GM23338 (cell line): ENCODE data around the gene EXD3. TPM values are rescaled to one million over a fixed set of nuclear protein-coding genes. Genes with fewer than 3 reads are reported as not detected.

Experiments
- ATAC-seq: fragments of 200-7000 bp; cut with Tn5 transposase; 3 replicates; pipeline ENCODE4 v1.9.1; 2020
- DNase-seq: peaks from one replicate; pipeline ENCODE4 v3.0.0-alpha.2; 2015; ENCODE audit warnings: low spot score
- H2AFZ ChIP-seq: fragments of 200-600 bp; sonication (generic); 2 replicates; pipeline ENCODE4 v1.8.0; 2016; ENCODE audit warnings: antibody characterized with exemption, mild to moderate bottlenecking, moderate library complexity
- H3F3A ChIP-seq: fragments of 200-600 bp; sonication (generic); replicated peaks from 2 replicates; pipeline ENCODE4 v1.8.0; 2017; ENCODE audit warnings: antibody characterized with exemption, mixed run types, low read depth
- H3K27ac ChIP-seq: fragments of 200-600 bp; sonication (generic); 2 replicates; pipeline ENCODE4 v1.6.1; 2016; ENCODE audit warnings: low read depth
- H3K27me3 ChIP-seq: fragments of 200-600 bp; sonication (generic); 2 replicates; pipeline ENCODE4 v1.8.0; 2016; ENCODE audit warnings: mild to moderate bottlenecking, mixed run types, moderate library complexity; ENCODE audit not compliant: insufficient read depth
- H3K36me3 ChIP-seq: fragments of 200-600 bp; sonication (generic); 2 replicates; pipeline ENCODE4 v1.8.0; 2016; ENCODE audit warnings: mild to moderate bottlenecking; ENCODE audit not compliant: insufficient read depth
- H3K4me1 ChIP-seq: fragments of 200-600 bp; sonication (generic); 2 replicates; pipeline ENCODE4 v1.8.0; 2016; ENCODE audit warnings: mild to moderate bottlenecking, moderate library complexity; ENCODE audit not compliant: insufficient read depth
- H3K4me2 ChIP-seq: fragments of 200-600 bp; sonication (generic); 2 replicates; pipeline ENCODE4 v1.7.1; 2017; ENCODE audit warnings: mixed run types
- H3K4me3 ChIP-seq: fragments of 200-600 bp; sonication (generic); 2 replicates; pipeline ENCODE4 v1.6.1; 2016; ENCODE audit warnings: mixed run types
- H3K79me2 ChIP-seq: fragments of 200-600 bp; sonication (generic); replicated peaks from 2 replicates; pipeline ENCODE4 v1.8.0; 2017; ENCODE audit warnings: mild to moderate bottlenecking; ENCODE audit not compliant: insufficient read depth
- H3K9me2 ChIP-seq: fragments of 200-600 bp; sonication (generic); 2 replicates; pipeline ENCODE4 v1.8.0; 2017; ENCODE audit not compliant: insufficient read depth
- H4K20me1 ChIP-seq: fragments of 200-600 bp; sonication (generic); replicated peaks from 2 replicates; pipeline ENCODE4 v1.8.0; 2017; ENCODE audit warnings: mild to moderate bottlenecking; ENCODE audit not compliant: insufficient read depth
- H3K27ac Mint-ChIP-seq: 2 replicates; pipeline ENCODE4 v1.8.0; 2020; ENCODE audit warnings: inconsistent platforms, mild to moderate bottlenecking, moderate library complexity, mixed read lengths
- H3K27me3 Mint-ChIP-seq: 3 replicates; pipeline ENCODE4 v1.8.0; 2022; ENCODE audit warnings: low read depth, mild to moderate bottlenecking, moderate library complexity, mixed read lengths, inconsistent platforms; ENCODE audit not compliant: insufficient read depth, poor library complexity
- H3K36me3 Mint-ChIP-seq: 3 replicates; pipeline ENCODE4 v1.8.0; 2021; ENCODE audit warnings: low read depth, mild to moderate bottlenecking, inconsistent platforms, moderate library complexity, mixed read lengths
- H3K4me1 Mint-ChIP-seq: 3 replicates; pipeline ENCODE4 v1.8.0; 2020; ENCODE audit warnings: mild to moderate bottlenecking, inconsistent platforms, mixed read lengths
- H3K4me3 Mint-ChIP-seq: 3 replicates; pipeline ENCODE4 v1.8.0; 2021; ENCODE audit warnings: moderate library complexity, mild to moderate bottlenecking, inconsistent platforms, mixed read lengths
- H3K9me3 Mint-ChIP-seq: 3 replicates; pipeline ENCODE4 v1.8.0; 2020; ENCODE audit warnings: moderate library complexity, mild to moderate bottlenecking, inconsistent platforms, mixed read lengths
- CTCF ChIP-seq, 2 experiments: fragments of 200-600 bp in 1 of 2; sonication (generic) in 1 of 2; conservative IDR thresholded peaks; 2 replicates each; pipeline versions ENCODE4 v1.5.1 to v1.6.1; 2016 to 2017; ENCODE audit warnings: antibody characterized with exemption in 2 of 2, low read depth in 2 of 2, mild to moderate bottlenecking in 2 of 2, moderate library complexity in 1 of 2
- JUNB ChIP-seq: IDR thresholded peaks from one replicate; pipeline ENCODE4 v1.6.1; 2016; ENCODE audit warnings: antibody characterized with exemption; ENCODE audit not compliant: unreplicated experiment
- ZNF114 ChIP-seq: fragments of 250-450 bp; sonication (Bioruptor Pico); IDR thresholded peaks from 2 replicates; pipeline ENCODE4 v1.5.0; 2020; ENCODE audit warnings: mild to moderate bottlenecking, moderate library complexity
- polyA plus RNA-seq: library from polyadenylated mRNA; unstranded; fragments of >200 nt; fragmentation: Nextera tagmentation; extraction: Ambion mirVana; gene quantifications from 2 replicates; pipeline ENCODE4 v1.2.1, GENCODE V29; 2016
- total RNA-seq: library from RNA; depleted of rRNA; stranded (reverse); fragments of >200 nt; shearing (Covaris generic); gene quantifications from 2 replicates; pipeline ENCODE4 v1.2.3, GENCODE V29; 2014
- TF ChIP-seq, protein P1 (sequence below): fragments of 250-450 bp; sonication (Bioruptor Pico); IDR thresholded peaks from 2 replicates; pipeline ENCODE4 v1.5.0; 2020; ENCODE audit warnings: mild to moderate bottlenecking, moderate library complexity

Gene EXD3
- total and polyA plus RNA-seq, 2 experiments from 2014 or later: 3.6 to 9.7 TPM

- peak; percentile 83 to 84 for TF ChIP-seq CTCF (conservative IDR thresholded peaks at IDR 0.05; ENCODE audit: low read depth in 2 of 2)
- TF ChIP-seq JUNB: no peak
These were observed 22.4 kb upstream of the EXD3 start (continued) for GRCh38 chr9:137445275-137445807.

GRCh38 chr9:137444106-137444790, 21.3 kb upstream of the EXD3 start:
- no peaks in the 10 kb centered on the region for H4K20me1 ChIP-seq
- Mint-ChIP-seq H3K36me3 (no peaks in the 10 kb centered on the region), H3K27me3 (peaks cover 7% of the 10 kb centered on the region), H3K4me1 (peaks cover 5% of the 10 kb centered on the region), H3K27ac (no peak overlapping the region), H3K4me3 (no peak overlapping the region), H3K9me3 (no peaks in the 10 kb centered on the region; the same call in 2 of the 3 replicates)
- H3K36me3 ChIP-seq: no peaks in the 10 kb centered on the region
- no peaks in the 10 kb centered on the region for H3K79me2 ChIP-seq
- H3K27me3 ChIP-seq: no peaks in the 10 kb centered on the region
- 0 out of 2 replicates have a peak, but pooled peaks cover 4% of the 10 kb centered on the region for H3F3A ChIP-seq
- no peak overlapping the region for H3K4me3 ChIP-seq
- ATAC-seq (no peak), DNase-seq (no peak)
- H3K27ac ChIP-seq: no peak overlapping the region
- H2AFZ ChIP-seq: no peak overlapping the region
- H3K4me1 ChIP-seq: peaks cover 5% of the 10 kb centered on the region; the same call in 1 of the 2 replicates
- H3K9me2 ChIP-seq: no peaks in the 10 kb centered on the region
- no peak overlapping the region for H3K4me2 ChIP-seq
- TF ChIP-seq ZNF114 (CRISPR knock-in tag) (no peak), CTCF (conservative IDR thresholded peaks at IDR 0.05; ENCODE audit: low read depth in 2 of 2) (peak in 1 of 2 experiments; percentile 41; a peak in 2 of 4 replicates)

DNA sequence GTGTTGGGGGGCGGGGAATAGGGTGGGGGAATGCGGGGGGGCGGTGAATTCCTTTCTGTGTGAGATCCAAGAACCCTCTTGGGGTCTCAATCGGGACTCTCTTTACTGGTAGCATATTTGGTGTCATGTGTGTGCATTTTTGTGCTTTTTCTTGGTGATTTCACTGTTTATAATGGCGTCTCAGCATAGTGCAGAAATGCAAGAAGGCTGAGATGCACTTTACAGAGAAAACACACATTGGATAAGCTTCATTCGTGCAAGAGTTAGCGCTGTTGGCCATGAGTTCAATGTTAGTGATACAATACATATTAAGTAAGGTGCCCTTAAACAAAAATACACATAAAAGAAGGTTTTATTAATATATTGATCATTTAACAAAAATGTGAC, 19.0 kb upstream of the EXD3 start:
- no peak for ATAC-seq
- TF ChIP-seq, protein P1, sequence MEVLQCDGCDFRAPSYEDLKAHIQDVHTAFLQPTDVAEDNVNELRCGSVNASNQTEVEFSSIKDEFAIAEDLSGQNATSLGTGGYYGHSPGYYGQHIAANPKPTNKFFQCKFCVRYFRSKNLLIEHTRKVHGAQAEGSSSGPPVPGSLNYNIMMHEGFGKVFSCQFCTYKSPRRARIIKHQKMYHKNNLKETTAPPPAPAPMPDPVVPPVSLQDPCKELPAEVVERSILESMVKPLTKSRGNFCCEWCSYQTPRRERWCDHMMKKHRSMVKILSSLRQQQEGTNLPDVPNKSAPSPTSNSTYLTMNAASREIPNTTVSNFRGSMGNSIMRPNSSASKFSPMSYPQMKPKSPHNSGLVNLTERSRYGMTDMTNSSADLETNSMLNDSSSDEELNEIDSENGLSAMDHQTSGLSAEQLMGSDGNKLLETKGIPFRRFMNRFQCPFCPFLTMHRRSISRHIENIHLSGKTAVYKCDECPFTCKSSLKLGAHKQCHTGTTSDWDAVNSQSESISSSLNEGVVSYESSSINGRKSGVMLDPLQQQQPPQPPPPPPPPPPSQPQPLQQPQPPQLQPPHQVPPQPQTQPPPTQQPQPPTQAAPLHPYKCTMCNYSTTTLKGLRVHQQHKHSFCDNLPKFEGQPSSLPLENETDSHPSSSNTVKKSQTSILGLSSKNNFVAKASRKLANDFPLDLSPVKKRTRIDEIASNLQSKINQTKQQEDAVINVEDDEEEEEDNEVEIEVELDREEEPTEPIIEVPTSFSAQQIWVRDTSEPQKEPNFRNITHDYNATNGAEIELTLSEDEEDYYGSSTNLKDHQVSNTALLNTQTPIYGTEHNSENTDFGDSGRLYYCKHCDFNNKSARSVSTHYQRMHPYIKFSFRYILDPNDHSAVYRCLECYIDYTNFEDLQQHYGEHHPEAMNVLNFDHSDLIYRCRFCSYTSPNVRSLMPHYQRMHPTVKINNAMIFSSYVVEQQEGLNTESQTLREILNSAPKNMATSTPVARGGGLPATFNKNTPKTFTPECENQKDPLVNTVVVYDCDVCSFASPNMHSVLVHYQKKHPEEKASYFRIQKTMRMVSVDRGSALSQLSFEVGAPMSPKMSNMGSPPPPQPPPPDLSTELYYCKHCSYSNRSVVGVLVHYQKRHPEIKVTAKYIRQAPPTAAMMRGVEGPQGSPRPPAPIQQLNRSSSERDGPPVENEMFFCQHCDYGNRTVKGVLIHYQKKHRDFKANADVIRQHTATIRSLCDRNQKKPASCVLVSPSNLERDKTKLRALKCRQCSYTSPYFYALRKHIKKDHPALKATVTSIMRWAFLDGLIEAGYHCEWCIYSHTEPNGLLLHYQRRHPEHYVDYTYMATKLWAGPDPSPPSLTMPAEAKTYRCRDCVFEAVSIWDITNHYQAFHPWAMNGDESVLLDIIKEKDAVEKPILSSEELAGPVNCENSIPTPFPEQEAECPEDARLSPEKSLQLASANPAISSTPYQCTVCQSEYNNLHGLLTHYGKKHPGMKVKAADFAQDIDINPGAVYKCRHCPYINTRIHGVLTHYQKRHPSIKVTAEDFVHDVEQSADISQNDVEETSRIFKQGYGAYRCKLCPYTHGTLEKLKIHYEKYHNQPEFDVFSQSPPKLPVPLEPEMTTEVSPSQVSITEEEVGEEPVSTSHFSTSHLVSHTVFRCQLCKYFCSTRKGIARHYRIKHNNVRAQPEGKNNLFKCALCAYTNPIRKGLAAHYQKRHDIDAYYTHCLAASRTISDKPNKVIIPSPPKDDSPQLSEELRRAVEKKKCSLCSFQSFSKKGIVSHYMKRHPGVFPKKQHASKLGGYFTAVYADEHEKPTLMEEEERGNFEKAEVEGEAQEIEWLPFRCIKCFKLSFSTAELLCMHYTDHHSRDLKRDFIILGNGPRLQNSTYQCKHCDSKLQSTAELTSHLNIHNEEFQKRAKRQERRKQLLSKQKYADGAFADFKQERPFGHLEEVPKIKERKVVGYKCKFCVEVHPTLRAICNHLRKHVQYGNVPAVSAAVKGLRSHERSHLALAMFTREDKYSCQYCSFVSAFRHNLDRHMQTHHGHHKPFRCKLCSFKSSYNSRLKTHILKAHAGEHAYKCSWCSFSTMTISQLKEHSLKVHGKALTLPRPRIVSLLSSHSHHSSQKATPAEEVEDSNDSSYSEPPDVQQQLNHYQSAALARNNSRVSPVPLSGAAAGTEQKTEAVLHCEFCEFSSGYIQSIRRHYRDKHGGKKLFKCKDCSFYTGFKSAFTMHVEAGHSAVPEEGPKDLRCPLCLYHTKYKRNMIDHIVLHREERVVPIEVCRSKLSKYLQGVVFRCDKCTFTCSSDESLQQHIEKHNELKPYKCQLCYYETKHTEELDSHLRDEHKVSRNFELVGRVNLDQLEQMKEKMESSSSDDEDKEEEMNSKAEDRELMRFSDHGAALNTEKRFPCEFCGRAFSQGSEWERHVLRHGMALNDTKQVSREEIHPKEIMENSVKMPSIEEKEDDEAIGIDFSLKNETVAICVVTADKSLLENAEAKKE (CRISPR knock-in tag): no peak

More for the DNA sequence above, 19.0 kb upstream of the EXD3 start:
- Histone ChIP-seq H3K4me3 (peak overlapping the region; percentile 69), H2AFZ (no peak overlapping the region), H3K4me2 (peak overlapping the region; percentile 67), H3K4me1 (peaks cover 5% of the 10 kb centered on the region; the same call in 1 of the 2 replicates), H3F3A (0 out of 2 replicates have a peak, but pooled peaks cover 4% of the 10 kb centered on the region), H3K27ac (no peak overlapping the region), H3K36me3 (no peaks in the 10 kb centered on the region), H3K9me2 (no peaks in the 10 kb centered on the region), H3K27me3 (no peaks in the 10 kb centered on the region), H3K79me2 (no peaks in the 10 kb centered on the region), H4K20me1 (no peaks in the 10 kb centered on the region)
- Mint-ChIP-seq H3K27ac (no peak overlapping the region), H3K36me3 (no peaks in the 10 kb centered on the region), H3K4me3 (peak overlapping the region; percentile 73), H3K27me3 (peaks cover 4% of the 10 kb centered on the region), H3K4me1 (peaks cover 5% of the 10 kb centered on the region), H3K9me3 (no peaks in the 10 kb centered on the region; the same call in 2 of the 3 replicates)
- DNase-seq: no peak
